ENCODE measurements around the gene PARP15. TPM values are rescaled to one million over a fixed set of nuclear protein-coding genes. Genes with fewer than 3 reads are reported as not detected.

The PARP15 gene
- total RNA-seq, 1 donor from 2014 or later = 0.29 TPM

- H3K27ac Mint-ChIP-seq (ENCODE audit: unreplicated experiment) = no peak overlapping the region
- no peaks in the 10 kb centered on the region for H3K36me3 Mint-ChIP-seq (ENCODE audit: unreplicated experiment)
- H3K27me3 Mint-ChIP-seq (ENCODE audit: unreplicated experiment) = no peaks in the 10 kb centered on the region
- no peak overlapping the region for H3K4me3 Mint-ChIP-seq (ENCODE audit: unreplicated experiment)
- H3K9me3 Mint-ChIP-seq (ENCODE audit: unreplicated experiment) = no peaks in the 10 kb centered on the region
- TF ChIP-seq CTCF (IDR thresholded peaks at IDR 0.05; ENCODE audit: partially characterized antibody, unreplicated experiment) = no peak
- DNase-seq = no peak
- H3K4me1 Mint-ChIP-seq (ENCODE audit: low read depth, unreplicated experiment) = no peaks in the 10 kb centered on the region
Observed at GRCh38 chr3:122553171-122553570, 24.3 kb upstream of the PARP15 start.

- no peak for DNase-seq
- Mint-ChIP-seq H3K27ac (ENCODE audit: unreplicated experiment) (no peak overlapping the region), H3K27me3 (ENCODE audit: unreplicated experiment) (no peaks in the 10 kb centered on the region), H3K9me3 (ENCODE audit: unreplicated experiment) (no peaks in the 10 kb centered on the region), H3K36me3 (ENCODE audit: unreplicated experiment) (no peaks in the 10 kb centered on the region), H3K4me1 (ENCODE audit: low read depth, unreplicated experiment) (no peaks in the 10 kb centered on the region), H3K4me3 (ENCODE audit: unreplicated experiment) (no peak overlapping the region)
- no peak for TF ChIP-seq CTCF (IDR thresholded peaks at IDR 0.05; ENCODE audit: partially characterized antibody, unreplicated experiment)
Observed at GRCh38 chr3:122555275-122556071, 22.0 kb upstream of the PARP15 start.

- no peaks in the 10 kb centered on the region for H3K27me3 Mint-ChIP-seq (ENCODE audit: unreplicated experiment)
- no peak overlapping the region for H3K4me3 Mint-ChIP-seq (ENCODE audit: unreplicated experiment)
- DNase-seq = no peak
- no peaks in the 10 kb centered on the region for H3K4me1 Mint-ChIP-seq (ENCODE audit: low read depth, unreplicated experiment)
- H3K27ac Mint-ChIP-seq (ENCODE audit: unreplicated experiment) = no peak overlapping the region
- no peak for TF ChIP-seq CTCF (IDR thresholded peaks at IDR 0.05; ENCODE audit: partially characterized antibody, unreplicated experiment)
- no peaks in the 10 kb centered on the region for H3K36me3 Mint-ChIP-seq (ENCODE audit: unreplicated experiment)
- no peaks in the 10 kb centered on the region for H3K9me3 Mint-ChIP-seq (ENCODE audit: unreplicated experiment)
Observed at GRCh38 chr3:122557356-122557755, 20.1 kb upstream of the PARP15 start.

- no peak for TF ChIP-seq CTCF (IDR thresholded peaks at IDR 0.05; ENCODE audit: partially characterized antibody, unreplicated experiment)
- Mint-ChIP-seq H3K4me3 (ENCODE audit: unreplicated experiment) (no peak overlapping the region), H3K27me3 (ENCODE audit: unreplicated experiment) (peaks cover under 1% of the 10 kb centered on the region), H3K4me1 (ENCODE audit: low read depth, unreplicated experiment) (no peaks in the 10 kb centered on the region), H3K27ac (ENCODE audit: unreplicated experiment) (no peak overlapping the region), H3K9me3 (ENCODE audit: unreplicated experiment) (no peaks in the 10 kb centered on the region), H3K36me3 (ENCODE audit: unreplicated experiment) (no peaks in the 10 kb centered on the region)
- no peak for DNase-seq
Observed at GRCh38 chr3:122558605-122559004, 18.8 kb upstream of the PARP15 start.

- no peaks in the 10 kb centered on the region for H3K4me1 Mint-ChIP-seq (ENCODE audit: low read depth, unreplicated experiment)
- H3K4me3 Mint-ChIP-seq (ENCODE audit: unreplicated experiment) = no peak overlapping the region
- H3K27ac Mint-ChIP-seq (ENCODE audit: unreplicated experiment) = no peak overlapping the region
- H3K9me3 Mint-ChIP-seq (ENCODE audit: unreplicated experiment) = peaks cover under 1% of the 10 kb centered on the region
- peaks cover 7% of the 10 kb centered on the region for H3K27me3 Mint-ChIP-seq (ENCODE audit: unreplicated experiment)
- DNase-seq = no peak
- TF ChIP-seq CTCF (IDR thresholded peaks at IDR 0.05; ENCODE audit: partially characterized antibody, unreplicated experiment) = no peak
- no peaks in the 10 kb centered on the region for H3K36me3 Mint-ChIP-seq (ENCODE audit: unreplicated experiment)
Observed at GRCh38 chr3:122559906-122560305, 17.5 kb upstream of the PARP15 start.
